Kidney tubule cell (primary cell): ENCODE measurements around the gene TRAF5.
"Not testable (repeated sequence)": the region's sequence is repeated elsewhere in the genome, so short reads cannot be mapped to it uniquely, and the experiment has no call there.

Experiments
- DNase-seq: peaks from one replicate; pipeline ENCODE4 v3.0.0-alpha.2; 2018; ENCODE audit warnings: low spot score

Gene TRAF5

GRCh38 chr1:211326528-211327345 lies at the start of gene TRAF5:
TRAF5 (plus strand) TSS chr1:211326833; CDS start chr1:211353240, 26,407 bp downstream.
- DNase-seq, result peak; percentile 50

- no peak for DNase-seq
Measured at GRCh38 chr1:211279340-211279739, 47.3 kb upstream of the TRAF5 start.

- DNase-seq, result no peak
Measured at GRCh38 chr1:211280910-211281309, 45.7 kb upstream of the TRAF5 start.

DNA sequence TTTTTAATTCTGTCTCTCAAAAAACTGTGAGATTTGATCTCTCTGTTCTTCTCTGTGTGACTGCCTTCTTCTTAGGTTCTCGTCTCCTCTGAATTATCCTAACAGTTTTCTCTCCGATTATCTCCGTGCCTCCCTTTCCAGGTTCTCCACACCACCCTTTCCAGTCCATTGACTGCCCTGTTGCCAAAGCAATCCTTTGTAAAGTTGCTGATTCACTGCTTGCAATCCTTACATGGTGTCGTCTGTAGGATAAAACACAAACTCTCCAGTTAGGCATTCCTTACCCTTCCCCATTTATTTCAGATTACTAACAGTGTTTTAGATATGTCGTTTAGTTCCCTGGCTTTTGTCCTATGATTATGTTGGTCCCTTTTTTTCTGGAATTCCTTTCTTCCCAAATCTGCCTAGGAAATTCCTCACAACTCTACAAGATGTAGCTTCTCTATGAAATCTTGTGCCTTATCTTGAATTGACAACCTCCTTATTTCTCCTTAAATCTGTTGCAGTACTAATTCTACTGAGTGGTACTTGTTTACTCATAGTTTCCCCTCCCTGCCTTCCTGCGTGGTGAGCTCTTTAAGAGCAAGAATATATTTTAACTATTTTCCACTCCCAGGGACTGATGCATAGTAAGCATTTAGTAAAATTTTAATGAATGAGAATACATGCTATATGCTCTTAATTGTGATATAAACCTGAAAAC lies 45.2 kb upstream of the TRAF5 start:
- DNase-seq, result peak; percentile 70

DNA sequence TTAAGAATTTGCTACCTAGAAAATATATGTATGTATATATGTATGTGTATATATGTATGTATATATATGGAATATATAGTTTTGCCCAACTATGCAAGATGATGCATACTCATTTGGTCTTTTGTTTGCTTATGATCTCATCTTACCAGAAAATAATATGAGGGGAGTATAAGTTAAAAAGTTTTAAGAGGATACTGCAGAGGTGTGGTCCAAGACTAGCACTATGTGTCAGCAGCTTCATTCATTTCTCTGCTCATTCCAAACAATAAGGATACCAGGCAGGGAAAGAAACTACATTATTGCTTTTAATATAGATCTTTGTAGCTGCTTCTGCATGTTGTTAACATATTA lies 44.6 kb upstream of the TRAF5 start:
- no peak for DNase-seq

- no peak for DNase-seq
Measured at GRCh38 chr1:211285196-211285595, 41.4 kb upstream of the TRAF5 start.

DNA sequence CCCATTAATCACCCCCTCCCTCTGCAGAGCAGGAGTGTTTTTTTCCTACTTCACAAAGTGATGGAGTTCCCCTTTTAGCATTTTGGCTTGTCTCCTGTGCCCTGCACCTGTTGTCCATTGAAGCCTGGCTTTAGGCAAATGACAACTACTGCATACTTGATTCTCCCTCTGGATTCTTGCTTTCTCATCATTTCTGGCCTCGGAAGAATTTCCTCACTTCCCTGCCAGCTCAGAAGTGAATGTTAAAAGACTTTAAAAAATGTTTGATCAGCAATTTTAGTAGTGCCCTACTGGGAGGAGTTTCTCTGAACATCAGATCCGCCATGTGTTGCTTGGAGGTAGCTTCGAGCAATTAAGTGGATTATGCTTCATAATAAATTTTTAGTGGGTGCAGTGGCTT lies 39.4 kb upstream of the TRAF5 start:
- no peak for DNase-seq

GRCh38 chr1:211292411-211292810 lies 34.2 kb upstream of the TRAF5 start:
- DNase-seq, result no peak

GRCh38 chr1:211296396-211296795 lies 30.2 kb upstream of the TRAF5 start:
- DNase-seq, result no peak

DNA sequence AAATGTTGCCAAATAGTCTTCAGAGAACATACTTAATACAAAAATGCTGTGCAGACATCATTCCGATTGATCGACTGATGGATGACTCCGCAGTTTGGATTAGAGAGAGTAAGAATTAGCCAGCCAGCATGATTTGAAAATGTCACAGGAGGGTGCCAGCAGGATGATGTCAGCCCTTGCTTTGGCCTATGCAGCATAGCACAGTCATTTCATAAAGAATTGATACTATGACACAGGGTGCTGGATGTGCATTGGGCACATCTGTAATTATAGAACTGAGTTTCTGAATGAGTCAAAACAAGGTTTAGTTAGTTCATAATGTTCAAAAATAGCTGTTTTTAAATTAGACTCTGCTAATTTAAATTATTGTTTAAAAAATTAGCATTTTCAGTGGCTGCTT lies 21.6 kb upstream of the TRAF5 start:
- peak; percentile 63 for DNase-seq

- DNase-seq, result no peak
Measured at GRCh38 chr1:211309617-211310016, 17.0 kb upstream of the TRAF5 start.

DNA sequence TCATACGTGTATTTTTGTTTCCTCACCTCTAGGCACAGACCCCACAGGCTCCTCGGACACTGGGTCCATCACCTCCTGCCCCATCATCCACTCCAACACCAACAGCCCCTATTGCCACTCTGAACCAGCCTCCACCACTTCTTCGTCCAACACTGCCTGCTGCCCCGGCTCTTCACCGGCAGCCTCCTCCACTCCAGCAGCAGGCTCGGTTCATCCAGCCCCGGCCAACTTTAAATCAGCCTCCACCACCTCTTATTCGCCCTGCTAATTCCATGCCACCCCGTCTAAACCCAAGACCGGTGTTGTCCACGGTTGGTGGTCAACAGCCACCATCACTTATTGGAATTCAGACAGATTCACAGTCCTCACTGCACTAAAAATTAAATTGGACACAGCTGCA lies 13.2 kb upstream of the TRAF5 start:
- no peak for DNase-seq

DNA sequence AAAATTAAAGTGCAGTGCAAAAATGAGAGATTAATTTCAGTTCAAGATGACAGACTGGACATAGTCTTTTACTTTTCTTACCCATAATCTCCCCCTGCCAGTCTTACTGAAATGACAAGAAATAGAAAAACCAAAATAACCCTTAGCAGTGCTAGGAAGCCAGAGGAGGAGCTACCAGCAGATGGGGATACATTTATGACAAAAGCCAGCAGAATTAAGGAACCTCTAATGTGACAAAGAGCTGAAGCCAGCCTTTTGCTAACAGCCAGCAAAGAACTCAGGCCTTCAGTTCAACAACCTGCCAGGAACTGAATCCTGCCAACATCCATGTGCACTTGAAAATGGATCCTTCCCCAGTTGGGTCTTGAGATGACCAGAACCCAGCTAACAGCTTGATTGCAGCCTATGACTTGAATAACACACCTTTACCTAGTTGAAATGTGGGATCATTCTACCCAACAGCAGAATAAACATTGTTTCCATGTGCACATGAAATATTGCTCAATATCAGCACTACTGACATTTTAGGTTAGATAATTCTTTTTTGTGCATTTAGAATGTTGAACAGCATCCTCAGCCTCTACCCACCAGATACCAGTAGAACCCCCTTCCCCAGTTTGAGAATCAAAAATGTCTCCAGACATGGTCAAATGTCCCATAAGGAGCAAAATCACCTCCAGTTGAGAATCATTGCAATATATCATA lies 7.9 kb upstream of the TRAF5 start:
- no peak for DNase-seq

- no peak for DNase-seq
Measured at GRCh38 chr1:211319892-211320291, 6.7 kb upstream of the TRAF5 start.

GRCh38 chr1:211320980-211321379 lies 5.7 kb upstream of the TRAF5 start:
- DNase-seq, result peak; percentile 59

DNA sequence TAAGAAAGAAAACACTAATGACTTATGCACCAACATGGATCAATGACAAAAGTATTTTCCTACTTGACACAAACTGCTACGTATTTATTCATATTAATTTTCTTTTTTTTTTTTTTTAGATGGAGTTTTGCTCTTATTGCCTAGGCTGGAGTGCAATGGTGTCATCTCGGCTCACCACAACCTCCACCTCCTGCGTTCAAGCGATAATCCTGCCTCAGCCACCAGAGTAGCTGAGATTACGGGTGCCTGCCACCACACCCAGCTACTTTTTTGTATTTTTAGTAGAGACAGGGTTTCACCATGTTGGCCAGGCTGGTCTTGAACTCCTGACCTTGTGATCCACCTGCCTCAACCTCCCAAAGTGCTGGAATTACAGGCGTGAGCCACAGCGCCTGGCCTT lies 5.0 kb upstream of the TRAF5 start:
- not testable (repeated sequence) for DNase-seq

GRCh38 chr1:211323156-211324063 lies 3.2 kb upstream of the TRAF5 start:
- DNase-seq, result peak; percentile 68

GRCh38 chr1:211324992-211325775 lies 1.4 kb upstream of the TRAF5 start:
- no peak for DNase-seq

DNA sequence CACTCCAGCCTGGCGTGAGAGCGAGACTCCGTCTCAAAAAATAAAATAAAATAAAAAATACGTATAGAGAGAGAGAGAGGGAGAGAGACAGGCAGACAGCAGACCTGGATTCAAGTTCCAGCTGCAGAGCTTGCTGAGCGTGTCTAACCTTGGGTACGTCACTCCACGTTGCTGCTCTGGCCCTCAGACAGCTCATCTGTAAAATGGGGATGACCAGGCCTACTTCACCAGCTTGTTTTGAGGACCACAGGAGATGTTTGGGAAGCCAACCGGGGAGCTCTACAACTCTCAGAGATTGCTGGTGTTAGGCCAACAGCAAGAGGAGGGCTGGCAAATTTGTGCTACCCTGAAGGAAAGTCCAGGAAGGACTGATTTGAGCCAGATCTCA lies 499 bp upstream of the TRAF5 start:
- no peak for DNase-seq

GRCh38 chr1:211327346-211327921 lies 801 bp downstream of the TRAF5 start:
- peak; percentile 41 for DNase-seq
